Body of pancreas (tissue), 4 donors: ENCODE data around the gene CORO1C.

Source experiments
- CTCF ChIP-seq, 7 experiments: fragments of 450-650 bp in 4 of 7; fragments of 200-600 bp in 3 of 7; sonication (generic) in 3 of 7; IDR thresholded peaks; one replicate each; pipeline ENCODE4 v1.5.1; 2016 to 2019; ENCODE audit warnings: antibody characterized with exemption in 7 of 7
- POLR2A ChIP-seq, 3 donors: fragments of 450-650 bp; IDR thresholded peaks; one replicate each; pipeline ENCODE4 v1.6.1; 2016; ENCODE audit warnings: antibody characterized with exemption in 3 of 3, mild to moderate bottlenecking in 2 of 3

DNA sequence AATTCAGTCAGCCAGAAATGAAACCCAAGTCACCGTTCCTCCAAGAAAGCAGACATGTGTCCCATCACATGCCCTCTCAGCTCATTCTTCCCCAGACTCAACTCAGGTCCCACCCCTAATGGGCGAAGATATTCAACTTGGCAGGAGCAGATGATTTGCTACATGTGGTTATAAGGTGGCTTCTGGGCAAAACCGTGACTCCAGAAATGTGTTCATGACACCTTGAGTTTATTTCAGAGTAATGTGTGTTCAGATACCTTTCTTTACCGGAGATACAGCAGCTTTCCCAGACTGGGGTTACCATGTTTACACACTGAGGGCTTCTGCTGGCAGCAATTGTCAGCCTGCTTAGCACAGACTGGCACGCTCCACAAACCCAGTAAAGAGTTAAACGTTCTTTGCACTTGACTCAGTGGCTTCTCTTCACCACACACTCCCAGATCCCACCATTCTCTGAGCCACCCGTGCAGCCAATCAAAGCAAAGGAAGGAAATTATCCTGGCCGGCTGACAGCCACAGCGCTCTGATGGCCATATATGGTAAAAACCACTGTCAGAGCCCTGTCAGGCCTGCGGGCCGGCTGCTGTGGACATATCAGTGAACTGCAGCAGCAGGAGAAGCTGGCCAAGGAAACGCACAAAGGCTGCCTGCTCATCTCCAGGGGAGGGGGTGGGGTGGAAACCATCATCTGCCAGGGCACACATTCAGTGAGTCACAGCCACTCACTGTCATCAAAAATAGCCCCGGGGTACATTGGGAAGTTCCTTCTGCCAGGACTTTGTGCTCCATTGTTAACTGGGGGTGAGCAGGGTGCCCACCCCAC lies 39.9 kb downstream of the CORO1C start:
- TF ChIP-seq CTCF (IDR thresholded peaks at IDR 0.05) (peak in 4 of 7 experiments; percentile 44 to 47 (median 46)), POLR2A (IDR thresholded peaks at IDR 0.05) (peak in 1 of 3 donors; percentile 15)
